Stimulated activated naive CD8-positive, alpha-beta T cell treated with anti-CD3 and anti-CD28 coated beads, Interleukin-15, Interleukin-2, amounts not matched to agents 100 U/mL and 50 U/mL, for 24 hours (primary cell): Measurements from ENCODE around the gene MDH1.
"Not testable (repeated sequence)": the region's sequence is repeated elsewhere in the genome, so short reads cannot be mapped to it uniquely, and the experiment has no call there.

Experiments
- ATAC-seq: fragments of 150-1000 bp; cut with Tn5 transposase; one replicate; pipeline ENCODE4 v1.10.0; 2021
- DNase-seq: peaks from one replicate; pipeline ENCODE4 v3.0.0; 2021

Gene MDH1

GRCh38 chr2:63588385-63589147, at the start of gene MDH1, which contains the start of gene WDPCP:
Gene MDH1 (plus strand): TSS chr2:63588963. CDS start chr2:63589044, 81 bp downstream.
Gene WDPCP (minus strand): TSS chr2:63588477. CDS start chr2:63588271, 206 bp downstream.
- DNase-seq = peak; percentile 89

GRCh38 chr2:63539416-63540162, 49.2 kb upstream of the MDH1 start:
- no peak for ATAC-seq
- no peak for DNase-seq

More at GRCh38 chr2:63588385-63589147, at the start of gene MDH1, which contains the start of gene WDPCP:
- ATAC-seq = peak; percentile 95

- no peak for DNase-seq
- ATAC-seq = no peak
Measured at GRCh38 chr2:63544017-63544627, 44.6 kb upstream of the MDH1 start.

GRCh38 chr2:63545023-63545422, 43.7 kb upstream of the MDH1 start:
- ATAC-seq (no peak), DNase-seq (no peak)

- no peak for DNase-seq
Measured at GRCh38 chr2:63553049-63553448, 35.7 kb upstream of the MDH1 start.

GRCh38 chr2:63555299-63555698, 33.5 kb upstream of the MDH1 start:
- DNase-seq (no peak), ATAC-seq (no peak)

More at GRCh38 chr2:63553049-63553448, 35.7 kb upstream of the MDH1 start:
- no peak for ATAC-seq

- ATAC-seq = no peak
- no peak for DNase-seq
Measured at GRCh38 chr2:63555931-63556330, 32.8 kb upstream of the MDH1 start.

- not testable (repeated sequence) for DNase-seq, ATAC-seq
Measured at GRCh38 chr2:63557819-63558218, 30.9 kb upstream of the MDH1 start.

- not testable (repeated sequence) for DNase-seq, ATAC-seq
Measured at GRCh38 chr2:63558922-63559321, 29.8 kb upstream of the MDH1 start.

GRCh38 chr2:63562751-63563150, 26.0 kb upstream of the MDH1 start:
- ATAC-seq = no peak
- no peak for DNase-seq

GRCh38 chr2:63569740-63570139, 19.0 kb upstream of the MDH1 start:
- DNase-seq (no peak), ATAC-seq (no peak)

- ATAC-seq = no peak
- DNase-seq = no peak
Measured at GRCh38 chr2:63571291-63571690, 17.5 kb upstream of the MDH1 start.

GRCh38 chr2:63572001-63572400, 16.8 kb upstream of the MDH1 start:
- DNase-seq (no peak), ATAC-seq (no peak)

GRCh38 chr2:63573026-63573425, 15.7 kb upstream of the MDH1 start:
- not testable (repeated sequence) for DNase-seq, ATAC-seq

GRCh38 chr2:63573726-63574345, 14.9 kb upstream of the MDH1 start:
- not testable (repeated sequence) for DNase-seq, ATAC-seq

GRCh38 chr2:63576546-63576945, 12.2 kb upstream of the MDH1 start:
- ATAC-seq = no peak
- no peak for DNase-seq

- DNase-seq (no peak), ATAC-seq (no peak)
Measured at GRCh38 chr2:63578767-63579166, 10.0 kb upstream of the MDH1 start.

- ATAC-seq (no peak), DNase-seq (no peak)
Measured at GRCh38 chr2:63580651-63581297, 8.0 kb upstream of the MDH1 start.

- no peak for ATAC-seq
- no peak for DNase-seq
Measured at GRCh38 chr2:63581298-63581961, 7.3 kb upstream of the MDH1 start.

GRCh38 chr2:63582873-63583272, 5.9 kb upstream of the MDH1 start:
- ATAC-seq (no peak), DNase-seq (no peak)

GRCh38 chr2:63587814-63588384, 864 bp upstream of the MDH1 start:
- DNase-seq (no peak), ATAC-seq (no peak)
